Measurements from ENCODE around the gene MEGF6.

DNA sequence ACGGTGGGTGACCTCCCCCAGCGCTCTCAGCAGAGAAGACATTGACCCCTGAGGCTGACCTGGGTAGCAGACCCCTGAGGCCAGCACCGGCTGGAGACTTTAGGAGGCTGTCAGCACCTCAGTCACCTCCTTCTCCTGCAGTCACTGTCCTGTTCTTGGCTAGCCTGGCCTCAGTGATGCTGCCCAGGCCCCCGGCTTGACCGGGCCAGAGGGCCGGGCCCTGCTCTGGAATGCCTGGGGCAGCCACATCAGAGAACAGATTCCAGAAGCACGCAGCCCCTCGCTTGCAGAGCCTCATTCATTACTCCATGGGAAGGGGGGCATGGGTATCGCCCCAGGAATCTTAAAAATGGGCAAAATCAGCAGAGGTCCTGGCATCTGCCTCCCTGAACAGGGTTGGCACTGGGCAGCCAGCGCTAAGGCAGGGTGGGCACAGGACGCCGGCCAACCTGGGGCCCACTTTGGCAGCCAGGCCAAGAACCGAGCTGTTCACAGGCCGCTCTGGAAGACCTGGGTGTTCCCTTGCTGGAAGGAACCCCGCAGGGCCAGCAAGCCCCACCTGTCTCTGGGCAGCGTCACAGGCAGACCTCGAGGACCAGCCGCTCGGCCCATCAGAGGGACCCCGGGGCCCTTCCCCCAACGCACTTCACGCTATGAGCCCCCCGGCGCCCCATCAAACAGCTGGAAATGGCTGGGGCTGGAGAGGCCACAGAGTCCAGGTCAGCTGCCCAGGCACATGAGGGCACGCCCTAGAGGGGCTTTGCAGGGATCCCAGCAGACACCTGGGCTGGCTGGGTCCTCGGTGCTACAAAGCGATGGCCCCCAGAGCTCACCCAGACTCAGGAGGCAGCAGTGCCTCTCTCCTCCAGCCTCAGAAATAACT, 45.1 kb downstream of the MEGF6 start:
- no peak for TF ChIP-seq CTCF (IDR thresholded peaks at IDR 0.05)
- TF ChIP-seq POLR2AphosphoS5 (IDR thresholded peaks at IDR 0.05): no peak
